Activated CD8-positive, alpha-beta T cell treated with anti-CD3 and anti-CD28 coated beads for 36 hours (primary cell): Measurements from ENCODE around the gene INPP5A. TPM values are rescaled to one million over a fixed set of nuclear protein-coding genes. Genes with fewer than 3 reads are reported as not detected.

Source experiments
- ATAC-seq: fragments of 200-7000 bp; cut with Tn5 transposase; one replicate; pipeline ENCODE4 v1.10.0; 2021; ENCODE audit warnings: mild to moderate bottlenecking, moderate library complexity
- CTCF ChIA-PET: fragments of 350-600 bp; sonication (Branson Sonifier 250); formaldehyde crosslinking; loops from one replicate; lab custom pipeline; 2021; ENCODE audit warnings: antibody characterized with exemption; lab: Charles Lee
- POLR2A ChIA-PET: fragments of 350-600 bp; sonication (Branson Sonifier 250); formaldehyde crosslinking; loops from one replicate; lab custom pipeline; 2021; ENCODE audit warnings: antibody characterized with exemption; lab: Charles Lee
- DNase-seq: peaks from one replicate; pipeline ENCODE4 v3.0.0-alpha.2; 2020
- H3K27ac Mint-ChIP-seq: one replicate; pipeline ENCODE4 v1.8.0; 2021; ENCODE audit warnings: mild to moderate bottlenecking, mixed read lengths
- H3K27me3 Mint-ChIP-seq: one replicate; pipeline ENCODE4 v1.8.0; 2021; ENCODE audit warnings: mixed read lengths
- H3K36me3 Mint-ChIP-seq: one replicate; pipeline ENCODE4 v1.8.0; 2021; ENCODE audit warnings: low read depth, mixed read lengths
- H3K4me1 Mint-ChIP-seq: one replicate; pipeline ENCODE4 v1.8.0; 2021; ENCODE audit warnings: low read depth, mixed read lengths
- H3K4me3 Mint-ChIP-seq: one replicate; pipeline ENCODE4 v1.8.0; 2021; ENCODE audit warnings: mild to moderate bottlenecking, moderate library complexity, mixed read lengths
- H3K9me3 Mint-ChIP-seq: one replicate; pipeline ENCODE4 v1.8.0; 2021; ENCODE audit warnings: mixed read lengths
- CTCF ChIP-seq: fragments of 200-600 bp; IDR thresholded peaks from one replicate; pipeline ENCODE4 v1.8.0; 2022; ENCODE audit warnings: antibody characterized with exemption, mild to moderate bottlenecking
- intact Hi-C: fragments of 100-400 bp; cut with micrococcal nuclease; formaldehyde crosslinking; loops from one replicate; pipeline ENCODE4 v1.10.0; 2022
- total RNA-seq, 2 experiments: library from RNA; stranded (reverse); gene quantifications; one replicate each; pipeline ENCODE4 v1.2.3, GENCODE V29; 2021

Gene INPP5A
- total RNA-seq, 2 experiments from 2014 or later = 9.6 to 10.4 TPM

- H3K36me3 Mint-ChIP-seq = peaks cover 3% of the 10 kb centered on the region
- H3K9me3 Mint-ChIP-seq = no peaks in the 10 kb centered on the region
- intact Hi-C loops = no loop called here
- ChIA-PET POLR2A (no interaction called here), CTCF (no interaction called here)
- no peaks in the 10 kb centered on the region for H3K4me1 Mint-ChIP-seq
- TF ChIP-seq CTCF = no peak
- H3K27ac Mint-ChIP-seq = no peak overlapping the region
- no peak overlapping the region for H3K4me3 Mint-ChIP-seq
- no peaks in the 10 kb centered on the region for H3K27me3 Mint-ChIP-seq
- ATAC-seq (no peak), DNase-seq (no peak)
Measured at GRCh38 chr10:132745511-132745910, 207.9 kb downstream of the INPP5A start.

GRCh38 chr10:132745971-132746370, 208.4 kb downstream of the INPP5A start:
- intact Hi-C loops = no loop called here
- CTCF ChIA-PET = no interaction called here
- ATAC-seq (no peak), DNase-seq (no peak)
- POLR2A ChIA-PET = no interaction called here
- H3K4me1 Mint-ChIP-seq = no peaks in the 10 kb centered on the region
- H3K27me3 Mint-ChIP-seq = no peaks in the 10 kb centered on the region
- TF ChIP-seq CTCF = no peak
- H3K27ac Mint-ChIP-seq = no peak overlapping the region
- H3K4me3 Mint-ChIP-seq = no peak overlapping the region
- H3K9me3 Mint-ChIP-seq = no peaks in the 10 kb centered on the region
- H3K36me3 Mint-ChIP-seq = peaks cover 3% of the 10 kb centered on the region

GRCh38 chr10:132746386-132746785, 208.8 kb downstream of the INPP5A start:
- ChIA-PET CTCF (no interaction called here), POLR2A (no interaction called here)
- no peak overlapping the region for H3K27ac Mint-ChIP-seq
- no peak overlapping the region for H3K4me3 Mint-ChIP-seq
- no peaks in the 10 kb centered on the region for H3K4me1 Mint-ChIP-seq
- TF ChIP-seq CTCF = no peak
- no peaks in the 10 kb centered on the region for H3K27me3 Mint-ChIP-seq
- intact Hi-C loops = no loop called here
- H3K9me3 Mint-ChIP-seq = no peaks in the 10 kb centered on the region
- ATAC-seq (no peak), DNase-seq (no peak)
- peaks cover 3% of the 10 kb centered on the region for H3K36me3 Mint-ChIP-seq

- intact Hi-C loops = no loop called here
- no peak for DNase-seq
- Mint-ChIP-seq H3K27ac (no peak overlapping the region), H3K9me3 (no peaks in the 10 kb centered on the region), H3K36me3 (peaks cover 3% of the 10 kb centered on the region), H3K4me1 (no peaks in the 10 kb centered on the region), H3K4me3 (no peak overlapping the region), H3K27me3 (no peaks in the 10 kb centered on the region)
- no peak for TF ChIP-seq CTCF
- no peak for ATAC-seq
- CTCF ChIA-PET = no interaction called here
- POLR2A ChIA-PET = no interaction called here
Measured at GRCh38 chr10:132746801-132747625, 209.4 kb downstream of the INPP5A start.

- DNase-seq = no peak
- Mint-ChIP-seq H3K4me3 (no peak overlapping the region), H3K9me3 (no peaks in the 10 kb centered on the region), H3K4me1 (no peaks in the 10 kb centered on the region), H3K36me3 (peaks cover 3% of the 10 kb centered on the region), H3K27ac (no peak overlapping the region), H3K27me3 (no peaks in the 10 kb centered on the region)
- intact Hi-C loops = no loop called here
- POLR2A ChIA-PET = no interaction called here
- no peak for ATAC-seq
- CTCF ChIA-PET = no interaction called here
- no peak for TF ChIP-seq CTCF
Measured at GRCh38 chr10:132748135-132748534, 210.5 kb downstream of the INPP5A start.
